Measurements from ENCODE around the gene TBC1D7. TPM values are rescaled to one million over a fixed set of nuclear protein-coding genes. Genes with fewer than 3 reads are reported as not detected.

The TBC1D7 gene
- total RNA-seq, 1 experiment from 2014 or later = 22.7 TPM

DNA sequence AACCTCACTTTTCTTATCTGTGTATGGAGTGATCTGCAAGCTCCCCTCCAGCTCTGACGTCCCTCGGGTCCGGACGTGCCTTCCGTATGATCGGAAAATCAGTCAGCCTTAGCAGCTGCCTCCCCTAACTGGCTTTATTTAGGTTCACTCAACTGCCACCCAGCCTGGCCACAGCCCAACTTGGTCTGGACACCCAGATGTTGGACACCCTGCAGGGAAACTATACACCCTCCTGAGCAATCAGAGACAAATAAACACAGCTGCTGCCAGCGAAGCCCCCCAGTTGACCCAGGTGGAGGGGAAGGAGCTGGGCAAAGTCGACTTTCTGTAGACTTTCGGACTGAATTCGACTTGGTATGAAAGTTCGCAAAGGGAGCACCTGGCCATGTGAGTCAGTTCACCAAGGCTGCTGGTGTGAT lies 28.9 kb downstream of the TBC1D7 start:
- peak in 1 of 2 experiments; percentile 5 for DNase-seq
- Histone ChIP-seq H3K27me3 (no peaks in the 10 kb centered on the region), H3K36me3 (no peaks in the 10 kb centered on the region), H3K4me1 (no peaks in the 10 kb centered on the region), H3K9me3 (replicated peaks) (no peaks in the 10 kb centered on the region), H3K27ac (no peak overlapping the region), H3K4me3 (no peak overlapping the region)

DNA sequence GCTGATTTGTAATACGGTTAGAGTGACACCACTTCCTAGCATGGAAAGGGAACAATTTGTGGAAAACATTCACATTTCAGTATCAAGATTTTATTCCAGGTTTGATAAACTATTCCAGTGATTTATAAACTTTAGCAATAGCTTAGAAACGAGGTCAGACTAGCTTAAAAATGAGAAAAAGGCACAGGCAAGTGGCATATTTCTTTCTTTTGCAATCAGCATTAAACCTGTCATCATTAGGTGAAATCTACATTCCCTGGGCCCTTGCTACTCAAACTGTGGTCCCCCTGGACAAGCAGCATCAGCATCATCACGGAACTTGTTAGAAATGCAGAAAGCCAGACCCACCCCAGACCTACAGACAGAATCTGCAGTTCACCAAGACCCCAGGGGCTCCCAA lies 29.9 kb downstream of the TBC1D7 start:
- Histone ChIP-seq H3K36me3 (no peaks in the 10 kb centered on the region), H3K27ac (no peak overlapping the region), H3K4me1 (no peaks in the 10 kb centered on the region), H3K9me3 (replicated peaks) (no peaks in the 10 kb centered on the region), H3K27me3 (no peaks in the 10 kb centered on the region), H3K4me3 (no peak overlapping the region)
- DNase-seq = no peak

DNA sequence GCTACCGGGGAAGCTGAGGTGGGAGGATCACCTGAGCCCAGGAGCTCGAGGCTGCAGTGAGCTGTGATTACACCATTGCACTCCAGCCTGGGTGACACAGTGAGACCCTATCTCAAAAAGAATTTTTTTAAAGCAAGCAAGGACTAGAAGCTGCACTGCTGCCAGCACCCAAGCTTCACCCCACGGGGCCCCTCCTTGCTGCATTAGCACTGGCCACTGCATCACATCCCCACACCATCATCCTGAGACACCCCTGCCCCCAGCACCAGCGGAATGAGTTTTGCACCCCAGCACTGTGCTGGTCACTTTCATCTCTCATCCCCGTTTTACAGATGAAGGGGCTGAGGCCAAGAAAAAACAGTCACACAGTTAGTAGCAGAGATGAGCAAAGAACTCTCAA lies 30.9 kb downstream of the TBC1D7 start:
- Histone ChIP-seq H3K4me1 (no peaks in the 10 kb centered on the region), H3K36me3 (no peaks in the 10 kb centered on the region), H3K27ac (no peak overlapping the region), H3K4me3 (no peak overlapping the region), H3K27me3 (no peaks in the 10 kb centered on the region), H3K9me3 (replicated peaks) (no peaks in the 10 kb centered on the region)
- DNase-seq = no peak

DNA sequence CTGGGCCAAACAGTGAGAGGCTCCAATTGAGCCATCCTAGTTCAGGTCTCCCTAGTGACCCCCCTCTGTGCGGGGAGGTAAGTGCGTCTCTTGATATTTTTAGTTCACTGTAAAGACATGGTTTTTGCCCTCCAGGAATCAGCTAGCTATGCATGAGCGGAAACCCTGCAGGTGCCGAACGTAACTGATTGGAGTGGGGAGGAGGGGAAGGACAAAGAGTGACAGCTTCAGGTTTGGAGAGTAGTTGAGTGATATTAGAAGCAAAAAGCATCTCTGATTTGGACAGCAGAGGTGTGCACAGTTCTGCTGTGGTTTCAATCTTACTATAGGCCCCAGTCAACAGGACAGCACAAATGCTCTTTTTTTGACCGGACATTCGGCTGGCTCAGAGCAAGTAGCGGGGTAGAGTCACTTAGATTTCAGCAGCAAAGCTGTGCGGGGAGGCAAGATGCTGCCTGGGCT lies 31.8 kb downstream of the TBC1D7 start:
- Histone ChIP-seq H3K4me1 (no peaks in the 10 kb centered on the region), H3K27ac (no peak overlapping the region), H3K4me3 (no peak overlapping the region), H3K9me3 (replicated peaks) (no peaks in the 10 kb centered on the region), H3K36me3 (no peaks in the 10 kb centered on the region), H3K27me3 (no peaks in the 10 kb centered on the region)
- no peak for DNase-seq

DNA sequence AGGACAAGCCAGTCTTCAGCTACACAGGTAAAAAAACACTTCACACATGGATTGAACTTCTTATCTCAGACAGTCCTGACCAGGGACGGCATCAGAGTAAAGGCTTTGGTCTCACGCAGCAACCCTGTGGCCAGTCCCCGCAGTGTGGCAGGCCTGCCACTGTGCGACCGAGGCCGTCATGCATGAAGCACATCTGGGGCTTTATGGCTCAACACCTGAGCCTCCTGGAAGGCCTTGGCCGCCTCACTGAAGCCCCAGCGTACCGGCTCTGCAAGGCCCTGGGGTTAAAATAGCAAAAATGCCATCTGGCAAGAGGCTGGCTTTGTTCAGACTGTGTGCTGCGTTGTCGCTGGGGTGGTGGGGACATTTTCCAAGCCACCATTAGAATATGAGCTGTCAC lies 32.8 kb downstream of the TBC1D7 start:
- no peak for DNase-seq

DNA sequence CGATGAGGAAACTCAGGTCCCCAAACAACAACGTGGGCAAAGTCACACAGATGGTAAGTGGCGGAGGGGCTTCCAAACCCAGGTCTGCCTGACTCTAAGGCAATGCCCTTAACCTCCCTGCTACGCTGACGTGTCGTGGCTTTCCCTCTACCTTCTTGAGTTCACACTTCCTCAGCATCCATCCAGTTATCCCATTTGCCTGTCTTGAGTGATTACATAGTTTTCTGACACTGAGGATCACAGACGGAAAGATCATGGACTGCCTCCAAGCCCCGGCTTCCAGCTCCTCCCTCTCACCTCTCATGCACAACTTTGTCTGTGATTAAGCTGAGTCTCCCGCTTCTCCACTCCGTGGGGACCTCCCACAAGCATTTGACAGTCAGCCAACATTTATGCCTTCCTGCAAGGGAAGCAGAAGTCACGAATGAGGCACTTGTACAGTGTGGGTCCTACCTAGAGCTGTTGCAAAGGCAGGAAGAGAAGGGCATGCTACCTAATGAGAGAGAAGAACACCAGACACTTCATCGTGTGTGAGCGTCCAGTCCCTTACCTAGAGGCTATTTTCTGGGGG lies 33.8 kb downstream of the TBC1D7 start:
- Histone ChIP-seq H3K4me3 (no peak overlapping the region), H3K27ac (no peak overlapping the region), H3K4me1 (no peaks in the 10 kb centered on the region), H3K9me3 (replicated peaks) (no peaks in the 10 kb centered on the region), H3K27me3 (no peaks in the 10 kb centered on the region), H3K36me3 (no peaks in the 10 kb centered on the region)
- no peak for DNase-seq

More for the DNA sequence above, 32.8 kb downstream of the TBC1D7 start:
- Histone ChIP-seq H3K27me3 (no peaks in the 10 kb centered on the region), H3K36me3 (no peaks in the 10 kb centered on the region), H3K4me3 (no peak overlapping the region), H3K27ac (no peak overlapping the region), H3K4me1 (no peaks in the 10 kb centered on the region), H3K9me3 (replicated peaks) (no peaks in the 10 kb centered on the region)

DNA sequence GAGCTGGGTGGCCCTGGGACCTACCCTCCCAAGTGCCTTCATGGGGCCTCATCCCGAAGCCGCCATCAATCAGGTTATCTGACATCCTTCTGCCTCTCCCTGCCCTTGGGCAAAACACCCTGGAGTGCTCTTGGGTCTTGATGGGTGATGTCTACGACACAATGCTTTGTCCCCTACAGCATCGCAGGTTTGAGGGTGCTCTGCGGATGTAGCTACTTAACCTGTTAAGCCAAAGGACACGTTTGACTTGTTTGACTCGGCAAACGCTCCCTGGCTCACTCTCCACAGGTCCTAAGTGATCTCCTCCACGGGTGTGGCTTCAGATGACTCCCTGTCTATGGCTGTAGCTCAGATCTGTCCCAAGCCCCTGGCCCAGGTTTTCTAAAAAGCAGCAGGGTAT lies 35.6 kb downstream of the TBC1D7 start:
- Histone ChIP-seq H3K36me3 (no peaks in the 10 kb centered on the region), H3K9me3 (replicated peaks) (no peaks in the 10 kb centered on the region)
- no peak for DNase-seq

DNA sequence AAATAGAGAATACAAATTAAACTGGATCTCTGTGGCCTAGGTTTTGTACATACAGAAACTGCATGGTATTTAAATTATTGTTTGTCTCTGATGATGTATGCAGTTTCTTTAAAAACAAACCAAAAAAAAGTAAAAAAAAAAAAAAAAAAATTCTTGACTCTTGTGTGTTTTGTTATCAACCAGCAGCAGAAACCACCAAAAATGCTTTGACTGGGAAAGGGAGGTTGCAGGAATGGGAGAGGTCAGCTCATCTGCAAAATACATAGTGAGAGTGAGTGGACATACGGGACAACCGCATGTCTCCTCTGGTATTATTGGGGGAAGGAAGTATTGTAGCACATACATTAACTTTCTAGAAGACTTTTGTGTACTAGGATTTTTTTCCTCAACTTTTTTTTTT lies 38.0 kb downstream of the TBC1D7 start:
- H3K27ac ChIP-seq = no peak overlapping the region
- H3K4me1 ChIP-seq = no peaks in the 10 kb centered on the region
- H3K27me3 ChIP-seq = no peaks in the 10 kb centered on the region
- no peak for DNase-seq
- H3K4me3 ChIP-seq = no peak overlapping the region
- no peaks in the 10 kb centered on the region for H3K9me3 ChIP-seq (replicated peaks)
- H3K36me3 ChIP-seq = no peaks in the 10 kb centered on the region

More for the DNA sequence above, 35.6 kb downstream of the TBC1D7 start:
- Histone ChIP-seq H3K4me1 (no peaks in the 10 kb centered on the region), H3K27me3 (no peaks in the 10 kb centered on the region), H3K4me3 (no peak overlapping the region), H3K27ac (no peak overlapping the region)

DNA sequence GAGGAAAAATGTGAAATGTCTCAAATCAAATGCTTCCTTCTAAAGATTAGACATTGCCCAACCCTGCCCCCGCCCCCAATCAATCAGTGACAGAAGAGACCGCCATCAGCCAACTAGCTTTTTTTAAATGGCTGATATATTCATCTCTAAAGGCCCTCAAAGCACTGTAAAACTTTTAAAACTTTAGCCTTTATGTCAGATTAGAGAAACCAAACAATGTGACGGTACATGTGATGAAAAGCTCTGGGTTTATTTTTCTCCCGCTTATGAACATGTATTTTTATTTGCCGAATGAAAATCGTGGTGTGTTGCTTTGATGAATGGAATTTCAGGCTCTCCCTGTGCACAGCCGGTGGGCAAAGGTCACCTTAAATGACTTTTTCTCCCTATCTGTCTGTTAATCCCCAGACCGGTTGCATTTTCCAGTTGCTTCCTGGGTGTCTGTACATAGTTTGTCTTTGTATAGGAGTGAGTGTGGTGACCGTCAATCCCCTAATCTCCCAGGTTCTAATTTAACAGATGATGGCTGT lies 38.5 kb downstream of the TBC1D7 start:
- no peaks in the 10 kb centered on the region for H3K36me3 ChIP-seq
- no peaks in the 10 kb centered on the region for H3K4me1 ChIP-seq
- no peak overlapping the region for H3K4me3 ChIP-seq
- H3K9me3 ChIP-seq (replicated peaks) = no peaks in the 10 kb centered on the region
- DNase-seq = no peak
- no peaks in the 10 kb centered on the region for H3K27me3 ChIP-seq
- H3K27ac ChIP-seq = no peak overlapping the region

DNA sequence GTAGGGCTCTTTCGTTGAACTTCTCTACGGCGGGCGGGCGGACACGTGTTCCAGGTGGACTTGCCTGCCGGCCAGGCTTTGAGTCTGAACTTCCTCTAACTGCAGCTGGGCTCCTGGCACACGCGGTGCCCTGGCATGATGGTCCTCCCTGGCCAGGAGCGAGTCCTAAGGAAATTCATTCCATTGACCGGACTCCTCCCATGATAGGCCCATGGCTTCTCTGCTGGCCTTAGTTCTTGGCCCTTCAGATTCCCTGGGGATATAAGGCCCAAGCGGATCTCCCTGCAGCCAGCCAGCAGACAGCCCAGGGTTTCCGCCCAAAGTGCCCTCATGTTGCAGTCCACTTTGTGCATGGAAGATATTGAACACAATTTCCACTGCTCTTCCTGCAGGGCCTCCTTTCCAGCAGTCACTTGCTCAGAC lies 39.4 kb downstream of the TBC1D7 start:
- no peaks in the 10 kb centered on the region for H3K27me3 ChIP-seq
- no peak overlapping the region for H3K27ac ChIP-seq
- no peak overlapping the region for H3K4me3 ChIP-seq
- H3K4me1 ChIP-seq = no peaks in the 10 kb centered on the region
- no peaks in the 10 kb centered on the region for H3K36me3 ChIP-seq
- no peak for DNase-seq
- H3K9me3 ChIP-seq (replicated peaks) = no peaks in the 10 kb centered on the region

DNA sequence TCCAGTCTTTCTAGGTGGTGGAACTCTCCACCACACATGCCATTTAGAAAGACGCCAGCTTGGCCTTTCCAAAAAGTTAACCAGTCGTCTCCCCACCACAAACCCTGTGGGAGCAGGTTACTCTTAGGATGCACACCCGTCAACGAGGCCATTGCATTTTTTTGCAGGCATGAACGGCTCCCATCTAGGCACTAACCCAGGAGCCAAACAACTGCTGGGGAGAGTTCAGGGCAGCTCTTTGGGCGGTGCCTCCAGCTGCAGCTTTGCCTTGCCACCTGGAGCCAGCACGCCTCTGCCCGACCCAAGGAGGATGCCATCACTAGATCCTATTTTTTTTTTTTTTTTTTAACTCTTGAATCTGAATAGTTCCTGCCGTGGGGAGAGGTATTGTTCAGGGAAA lies 39.9 kb downstream of the TBC1D7 start:
- Histone ChIP-seq H3K4me3 (no peak overlapping the region), H3K4me1 (no peaks in the 10 kb centered on the region), H3K27me3 (no peaks in the 10 kb centered on the region), H3K36me3 (no peaks in the 10 kb centered on the region), H3K27ac (no peak overlapping the region), H3K9me3 (replicated peaks) (no peaks in the 10 kb centered on the region)
- no peak for DNase-seq

DNA sequence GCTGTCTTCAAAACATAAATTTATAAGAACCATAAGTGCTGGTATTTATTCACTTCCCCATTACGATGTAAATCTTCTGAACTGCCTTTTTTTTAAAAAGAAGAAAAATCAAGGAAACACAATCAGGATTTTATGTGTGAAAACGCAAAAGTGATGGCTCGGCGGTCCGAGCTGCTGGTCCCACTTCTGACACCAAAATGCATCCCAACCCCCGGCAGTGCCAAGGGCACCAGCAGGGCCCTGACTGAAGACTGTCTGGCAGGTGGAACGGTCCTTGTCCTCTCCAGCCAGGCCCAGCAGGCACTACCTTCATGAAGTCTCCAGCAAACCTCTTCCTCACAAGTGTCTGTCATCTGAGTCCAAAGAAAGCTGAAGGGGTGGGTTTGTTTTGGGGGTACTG lies 41.2 kb downstream of the TBC1D7 start:
- H3K9me3 ChIP-seq (replicated peaks) = no peaks in the 10 kb centered on the region
- no peak for DNase-seq
- H3K27ac ChIP-seq = no peak overlapping the region

DNA sequence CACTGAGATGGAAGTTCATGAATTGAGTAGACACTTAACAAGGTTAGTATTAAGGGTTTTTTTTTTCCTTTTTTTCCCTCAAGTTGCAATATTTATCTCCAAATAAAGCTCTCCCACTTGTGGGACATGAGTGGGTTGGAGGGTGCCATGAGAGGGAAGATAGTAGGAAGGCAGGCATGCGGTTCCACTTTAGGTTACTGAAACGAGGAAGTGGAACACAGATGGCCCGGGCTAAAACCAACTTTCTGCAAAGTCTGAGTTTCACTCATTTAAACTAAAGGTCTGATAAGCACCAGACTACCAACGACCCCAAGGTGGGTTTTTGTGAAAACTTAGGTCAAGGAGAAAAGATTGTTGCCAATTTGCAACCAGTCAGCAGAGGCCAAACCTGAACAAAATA lies 42.2 kb downstream of the TBC1D7 start:
- no peak for DNase-seq
- H3K27ac ChIP-seq = no peak overlapping the region
- H3K9me3 ChIP-seq (replicated peaks) = no peaks in the 10 kb centered on the region
- H3K36me3 ChIP-seq = no peaks in the 10 kb centered on the region
- H3K4me3 ChIP-seq = no peak overlapping the region
- no peaks in the 10 kb centered on the region for H3K4me1 ChIP-seq
- no peaks in the 10 kb centered on the region for H3K27me3 ChIP-seq

More for the DNA sequence above, 41.2 kb downstream of the TBC1D7 start:
- H3K27me3 ChIP-seq = no peaks in the 10 kb centered on the region
- H3K36me3 ChIP-seq = no peaks in the 10 kb centered on the region
- no peak overlapping the region for H3K4me3 ChIP-seq
- H3K4me1 ChIP-seq = no peaks in the 10 kb centered on the region

DNA sequence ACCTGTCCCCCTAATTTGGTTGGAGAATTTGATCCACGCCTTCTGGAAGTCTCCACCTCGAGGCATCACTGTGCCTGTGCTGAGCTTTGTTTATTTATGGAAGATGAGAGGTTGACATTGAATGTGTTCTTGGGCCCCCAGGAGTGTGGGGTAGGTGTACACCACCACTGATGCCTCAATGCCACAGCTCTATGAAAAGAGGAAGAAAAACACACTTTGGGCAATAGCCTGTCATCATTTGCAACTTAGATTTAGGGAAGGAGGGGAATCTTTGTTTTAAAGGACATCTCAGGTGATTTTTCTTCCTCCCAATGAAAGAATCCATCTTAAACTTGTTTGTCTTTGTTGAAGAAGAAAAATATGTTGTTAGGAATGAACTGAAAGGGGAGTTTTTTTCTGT lies 42.6 kb downstream of the TBC1D7 start:
- no peak for DNase-seq

DNA sequence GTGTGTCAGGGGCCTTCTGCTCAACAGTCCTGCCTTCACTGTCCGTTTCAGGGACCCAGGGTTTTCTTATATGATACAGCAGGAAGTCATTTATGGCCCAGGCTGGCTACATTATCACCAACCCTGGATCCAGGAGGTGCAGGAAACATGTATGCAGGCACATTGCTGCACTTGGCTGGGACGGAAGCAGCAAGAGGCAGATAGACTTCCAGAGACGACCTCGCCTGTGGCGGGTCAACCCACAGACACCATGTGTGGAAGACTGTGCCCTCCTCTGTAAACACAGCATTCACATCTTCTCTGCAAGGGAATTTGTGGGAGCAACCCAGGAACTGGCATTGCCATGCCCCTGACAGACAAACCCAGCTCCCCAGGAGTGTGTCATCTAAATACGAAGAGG lies 43.7 kb downstream of the TBC1D7 start:
- Histone ChIP-seq H3K27ac (no peak overlapping the region), H3K4me1 (no peaks in the 10 kb centered on the region), H3K9me3 (replicated peaks) (no peaks in the 10 kb centered on the region), H3K36me3 (no peaks in the 10 kb centered on the region), H3K27me3 (no peaks in the 10 kb centered on the region), H3K4me3 (no peak overlapping the region)
- DNase-seq = no peak

More for the DNA sequence above, 42.6 kb downstream of the TBC1D7 start:
- Histone ChIP-seq H3K4me1 (no peaks in the 10 kb centered on the region), H3K36me3 (no peaks in the 10 kb centered on the region), H3K4me3 (no peak overlapping the region), H3K27ac (no peak overlapping the region), H3K9me3 (replicated peaks) (no peaks in the 10 kb centered on the region), H3K27me3 (no peaks in the 10 kb centered on the region)

DNA sequence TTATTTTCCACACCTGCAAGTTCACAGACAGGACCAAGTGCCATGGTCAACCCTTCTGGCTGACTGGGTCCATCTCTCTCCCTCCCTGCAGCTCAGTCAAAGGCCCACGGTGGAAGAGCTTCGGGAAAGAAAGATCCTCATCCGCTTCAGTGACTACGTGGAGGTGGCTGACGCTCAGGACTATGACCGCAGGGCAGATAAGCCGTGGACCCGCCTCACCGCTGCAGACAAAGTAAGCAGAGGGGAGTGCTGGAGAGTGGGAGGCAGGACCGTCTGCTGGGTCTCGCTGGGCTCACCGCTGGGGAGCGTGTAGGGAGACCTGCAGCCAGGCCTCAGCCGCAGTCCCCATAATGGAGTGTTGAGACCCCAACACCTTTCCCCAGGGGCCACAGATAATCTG lies 45.0 kb downstream of the TBC1D7 start:
- no peaks in the 10 kb centered on the region for H3K36me3 ChIP-seq
- H3K9me3 ChIP-seq (replicated peaks) = no peaks in the 10 kb centered on the region
- no peak overlapping the region for H3K4me3 ChIP-seq
- DNase-seq = no peak
- no peak overlapping the region for H3K27ac ChIP-seq
- H3K4me1 ChIP-seq = no peaks in the 10 kb centered on the region
- no peaks in the 10 kb centered on the region for H3K27me3 ChIP-seq

Measured in SJCRH30 (cell line).